T-helper 2 cell treated with Interferon-gamma antibody and Interleukin-4, amounts not matched to agents 100 ng/mL and 5 ng/mL, for 36 hours (primary cell): Measurements from ENCODE around the gene ZNF862. TPM values are rescaled to one million over a fixed set of nuclear protein-coding genes. Genes with fewer than 3 reads are reported as not detected.

Source experiments
- intact Hi-C: fragments of 100-400 bp; cut with micrococcal nuclease; formaldehyde crosslinking; loops from one replicate; pipeline ENCODE4 v1.15.1; 2023
- total RNA-seq: library from RNA; stranded (reverse); gene quantifications from 2 replicates; pipeline ENCODE4 v1.2.3, GENCODE V29; 2022

The ZNF862 gene
- total RNA-seq, 1 donor from 2014 or later, result 24.3 TPM

DNA sequence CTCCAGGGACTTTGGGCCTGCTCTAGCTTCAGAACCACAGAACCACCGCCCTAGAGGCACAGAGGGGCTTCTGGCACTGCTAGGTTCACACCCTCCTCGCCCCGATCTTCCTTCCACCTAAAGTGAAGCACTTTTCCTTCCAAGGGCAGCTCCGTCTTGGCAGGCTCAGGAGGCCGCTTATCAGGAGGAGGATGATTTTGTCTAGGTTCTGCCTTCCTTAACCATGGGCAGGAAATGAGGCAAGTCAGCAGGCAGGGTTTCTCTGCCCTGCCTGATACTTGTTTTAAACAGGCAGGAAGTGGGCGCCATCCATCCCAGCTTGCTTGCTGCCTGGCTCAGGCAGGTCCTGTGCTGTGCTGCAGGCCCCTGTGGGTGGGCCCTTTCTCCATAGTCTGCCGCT, 27.3 kb downstream of the ZNF862 start:
- intact Hi-C loops, result loop anchor here (1.0 kb wide), 1 partner anchor 27 kb away; the partner anchor contains the start of gene ZNF862

GRCh38 chr7:149866139-149866778, 28.1 kb downstream of the ZNF862 start:
- intact Hi-C loops, result no loop called here

- intact Hi-C loops, result no loop called here
Observed at GRCh38 chr7:149866779-149867447, 28.7 kb downstream of the ZNF862 start.

DNA sequence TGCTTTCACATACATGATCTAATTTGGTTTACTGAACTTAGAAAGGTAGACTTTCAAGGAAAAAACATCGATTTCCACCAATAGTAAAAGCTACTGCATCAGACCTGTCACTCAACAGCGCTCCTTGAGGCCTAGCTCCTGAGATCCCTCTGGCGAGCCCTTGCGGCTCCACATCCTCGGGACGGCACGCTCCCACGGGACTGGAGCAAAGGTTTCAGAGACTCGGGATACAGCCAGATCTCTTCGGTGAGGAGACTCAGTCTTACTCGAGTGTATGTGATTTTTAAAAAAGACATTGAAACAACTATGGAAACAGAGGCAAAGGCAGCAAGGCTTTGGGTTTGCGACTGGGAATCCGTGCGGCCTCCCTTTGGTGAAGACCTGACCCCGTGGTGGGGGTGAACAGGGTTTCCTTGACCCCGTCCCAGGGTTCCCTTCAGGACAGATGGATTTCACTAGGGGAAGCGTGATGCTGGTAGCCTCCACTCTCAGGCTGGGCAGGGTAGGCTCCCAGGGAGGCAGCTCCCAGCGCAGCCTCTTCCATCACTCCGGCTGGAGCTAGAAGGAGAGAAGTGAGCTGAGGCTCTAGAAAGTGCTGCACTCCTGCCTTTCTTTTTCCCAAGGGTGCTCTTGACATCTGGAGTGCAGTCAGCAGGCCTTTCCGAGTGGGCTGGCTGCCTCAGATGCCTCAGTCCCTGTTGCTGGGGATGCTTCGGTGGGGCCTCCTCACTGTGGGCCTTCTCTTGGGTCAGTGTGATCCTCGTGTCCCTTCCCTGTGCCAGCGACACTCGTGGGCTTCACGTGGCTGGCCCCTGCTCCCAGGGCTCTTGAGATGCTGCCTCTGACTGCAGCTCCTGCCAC, 29.8 kb downstream of the ZNF862 start:
- intact Hi-C loops, result no loop called here

DNA sequence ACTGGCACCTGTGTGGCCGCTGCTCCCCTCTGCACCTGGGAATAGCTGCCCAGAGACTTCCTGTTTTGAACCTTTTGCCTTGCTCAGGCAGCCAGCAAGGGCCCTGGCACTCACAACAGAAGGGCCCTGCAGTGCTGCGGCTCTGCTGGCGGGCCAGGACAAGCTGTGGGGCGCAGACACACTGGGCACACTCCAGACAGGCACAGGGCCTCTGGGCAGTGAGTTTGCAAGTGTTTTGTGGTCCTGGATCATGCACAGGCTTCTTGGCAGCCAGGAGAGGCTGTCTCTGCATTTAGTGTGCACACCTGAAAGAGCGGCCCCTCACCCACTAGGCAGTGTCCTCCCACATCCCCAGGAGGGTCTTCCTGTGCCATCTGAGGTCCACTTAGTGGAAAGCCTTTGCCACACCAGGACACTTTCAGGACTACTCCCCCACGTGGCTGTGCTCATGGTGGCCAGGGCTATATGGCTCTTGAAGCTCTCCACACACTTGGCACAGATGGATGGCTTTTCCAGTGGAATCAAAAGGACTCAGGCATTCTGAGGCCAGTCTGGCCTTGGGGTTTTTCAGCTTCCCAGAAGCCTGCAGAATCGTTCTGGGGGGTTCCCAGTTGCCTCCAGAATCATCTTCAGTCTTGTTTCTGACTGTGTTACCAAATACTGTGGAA, 30.6 kb downstream of the ZNF862 start:
- intact Hi-C loops, result no loop called here

- intact Hi-C loops, result no loop called here
Observed at GRCh38 chr7:149869291-149869650, 31.1 kb downstream of the ZNF862 start.

DNA sequence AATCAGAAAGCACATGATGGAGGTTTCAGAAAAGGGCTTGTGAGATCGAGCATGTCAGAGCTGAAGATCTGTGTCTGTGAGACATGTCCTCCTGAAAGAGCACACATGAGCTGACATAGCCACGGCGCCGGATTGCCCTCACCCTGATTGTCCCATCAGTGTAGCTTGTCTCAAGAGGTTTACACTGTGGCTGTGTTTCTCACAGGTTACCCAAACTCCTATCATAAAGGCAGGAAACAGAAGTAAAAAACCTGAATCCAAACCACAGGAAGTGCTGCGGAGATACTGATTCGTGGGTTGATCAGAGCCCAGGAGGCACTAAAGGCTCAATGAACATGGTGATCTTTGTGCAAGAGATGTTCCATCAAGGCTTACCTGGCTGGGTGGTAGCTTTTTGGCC, 31.7 kb downstream of the ZNF862 start:
- intact Hi-C loops, result loop anchor here (2.0 to 5.0 kb wide), 2 partner anchors 452 to 1481 kb away; partner anchors contain the start of genes ACTR3C and LRRC61

DNA sequence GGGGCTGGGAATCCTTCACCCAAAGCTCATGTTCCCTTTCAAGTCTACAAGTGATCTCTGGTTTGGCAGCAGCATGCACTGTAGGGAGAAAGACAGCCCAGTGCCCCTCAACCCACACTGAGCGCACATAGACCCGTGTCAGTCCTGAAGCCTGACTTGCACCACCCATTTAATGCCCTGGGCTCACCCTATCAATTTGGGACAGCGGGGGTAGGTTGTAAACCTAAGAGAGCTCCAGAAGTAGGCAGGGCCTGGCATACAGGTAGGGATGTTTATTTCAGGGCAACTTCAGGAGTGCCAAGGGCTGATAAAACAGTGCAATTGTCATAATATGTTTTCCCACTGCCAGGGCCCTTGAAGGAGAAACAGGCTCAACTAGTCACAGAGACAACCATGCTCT, 32.1 kb downstream of the ZNF862 start:
- intact Hi-C loops, result loop anchor here (2.0 to 5.0 kb wide), 2 partner anchors 452 to 1481 kb away; partner anchors contain the start of genes ACTR3C and LRRC61

DNA sequence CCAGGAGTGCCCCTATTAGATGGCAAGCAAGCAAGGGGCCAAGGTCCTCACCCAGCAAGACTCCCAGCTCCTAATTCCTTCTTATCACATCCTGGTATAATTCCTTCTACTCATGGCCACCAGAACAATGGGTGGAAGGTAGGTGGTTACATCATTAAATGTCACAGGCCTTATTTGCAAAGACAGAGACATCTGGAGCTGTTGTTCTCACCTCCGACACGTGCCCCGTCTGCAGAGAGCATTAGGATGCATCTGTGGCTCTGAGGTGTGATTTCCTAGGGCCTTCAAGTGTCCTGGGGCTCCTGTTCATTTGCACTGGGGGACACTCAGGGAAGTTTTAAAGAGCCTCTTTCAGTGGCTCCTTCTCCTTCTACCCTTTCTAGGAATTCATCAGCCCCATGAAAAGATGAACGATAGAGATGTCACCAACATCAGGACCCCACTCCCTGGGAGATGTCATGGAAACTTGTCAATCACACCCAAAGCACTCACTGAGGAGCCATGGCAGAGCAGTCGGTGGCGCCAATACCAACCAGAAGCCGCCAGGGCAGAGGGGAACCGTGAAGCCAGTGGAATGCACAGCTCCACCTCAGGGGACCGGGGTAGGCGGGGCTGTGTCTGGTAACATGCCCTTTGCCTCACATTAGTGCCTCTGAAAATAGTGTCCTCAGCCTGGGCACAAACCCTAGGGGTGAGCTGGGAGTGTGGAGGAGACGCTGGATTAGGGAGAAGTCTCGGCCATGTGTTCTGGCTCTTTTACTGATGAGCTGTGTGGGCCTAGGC, 32.7 kb downstream of the ZNF862 start:
- intact Hi-C loops, result loop anchor here (2.0 to 5.0 kb wide), 2 partner anchors 451 to 1480 kb away; partner anchors contain the start of genes ACTR3C and LRRC61

- intact Hi-C loops, result loop anchor here (2.0 to 5.0 kb wide), 2 partner anchors 451 to 1479 kb away; partner anchors contain the start of genes ACTR3C and LRRC61
Observed at GRCh38 chr7:149871576-149871975, 33.4 kb downstream of the ZNF862 start.

DNA sequence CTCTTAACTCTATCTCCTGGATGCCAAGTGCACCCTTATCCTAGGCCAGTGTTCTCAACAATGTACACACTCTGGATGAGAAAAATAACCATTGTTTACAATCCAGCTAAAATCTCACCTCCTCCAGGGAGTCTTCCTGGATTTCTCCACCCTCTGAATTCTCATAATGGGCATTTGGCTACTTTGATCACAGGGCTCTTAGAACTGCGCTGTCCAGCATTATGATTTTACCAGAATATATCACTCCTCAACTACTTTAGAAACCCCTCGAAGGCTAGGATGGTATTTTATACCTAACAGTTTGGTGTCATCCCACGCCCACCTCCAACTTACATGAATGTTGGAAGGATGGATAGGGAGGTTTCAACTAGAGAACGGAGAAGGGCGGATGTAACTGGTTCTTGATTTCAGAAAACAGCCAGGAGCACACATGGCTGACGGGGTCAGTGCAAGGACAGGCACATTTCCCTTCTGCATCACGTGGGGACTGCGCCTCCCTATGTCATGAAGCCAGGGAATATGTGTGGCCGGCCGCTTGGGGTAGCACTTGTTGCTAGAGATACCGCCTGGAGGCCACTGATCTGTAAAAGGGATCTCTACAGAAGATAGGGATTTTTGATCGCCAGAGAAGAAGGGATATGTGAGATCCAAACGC, 34.4 kb downstream of the ZNF862 start:
- intact Hi-C loops, result loop anchor here (1.0 to 5.0 kb wide), 2 partner anchors 34 to 450 kb away; partner anchors contain the start of genes ACTR3C, LRRC61 and ZNF862

GRCh38 chr7:149873074-149873969, 35.1 kb downstream of the ZNF862 start, which contains the start of gene ATP6V0E2:
ATP6V0E2 (plus strand) TSS chr7:149873969; CDS start chr7:149874066, 97 bp downstream.
- intact Hi-C loops, result loop anchor here (1.0 to 5.0 kb wide), 2 partner anchors 35 to 449 kb away; partner anchors contain the start of genes ACTR3C, LRRC61 and ZNF862

DNA sequence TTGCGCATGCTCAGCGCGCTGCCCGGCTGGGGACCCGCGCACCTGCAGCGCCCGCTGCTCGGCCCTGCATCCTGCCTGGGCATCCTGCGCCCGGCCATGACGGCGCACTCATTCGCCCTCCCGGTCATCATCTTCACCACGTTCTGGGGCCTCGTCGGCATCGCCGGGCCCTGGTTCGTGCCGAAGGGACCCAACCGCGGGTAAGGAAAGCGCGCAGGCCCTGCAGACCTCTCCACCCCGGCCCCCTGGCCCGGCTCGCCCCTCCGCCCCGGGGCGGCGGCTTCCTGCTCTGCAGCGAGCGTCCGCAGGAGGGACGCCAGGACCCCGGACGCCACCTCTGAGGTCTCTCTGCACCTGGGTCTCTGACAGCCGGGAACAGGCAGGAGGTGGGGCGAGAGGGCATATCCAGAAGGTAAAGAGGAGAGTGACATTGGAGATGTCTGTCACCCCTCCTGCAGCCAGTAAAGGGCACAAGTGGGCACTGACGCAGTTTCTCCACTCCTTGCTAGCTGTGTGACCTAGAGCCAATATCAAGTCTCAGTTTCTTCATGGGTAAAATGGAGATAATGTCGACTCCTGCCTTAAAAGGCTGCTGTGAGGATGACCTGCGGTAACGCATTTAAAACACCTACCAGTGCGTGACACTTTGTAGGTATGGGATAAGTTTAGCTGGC, 35.9 kb downstream of the ZNF862 start:
- intact Hi-C loops, result loop anchor here (1.0 to 5.0 kb wide), 2 partner anchors 36 to 448 kb away; partner anchors contain the start of genes ACTR3C, LRRC61 and ZNF862

GRCh38 chr7:149874644-149875028, 36.5 kb downstream of the ZNF862 start:
- intact Hi-C loops, result loop anchor here (5.0 kb wide), 1 partner anchor 448 kb away; the partner anchor contains the start of genes ACTR3C and LRRC61

GRCh38 chr7:149875396-149875795, 37.2 kb downstream of the ZNF862 start:
- intact Hi-C loops, result no loop called here

GRCh38 chr7:149877890-149878522, 39.8 kb downstream of the ZNF862 start:
- intact Hi-C loops, result no loop called here

DNA sequence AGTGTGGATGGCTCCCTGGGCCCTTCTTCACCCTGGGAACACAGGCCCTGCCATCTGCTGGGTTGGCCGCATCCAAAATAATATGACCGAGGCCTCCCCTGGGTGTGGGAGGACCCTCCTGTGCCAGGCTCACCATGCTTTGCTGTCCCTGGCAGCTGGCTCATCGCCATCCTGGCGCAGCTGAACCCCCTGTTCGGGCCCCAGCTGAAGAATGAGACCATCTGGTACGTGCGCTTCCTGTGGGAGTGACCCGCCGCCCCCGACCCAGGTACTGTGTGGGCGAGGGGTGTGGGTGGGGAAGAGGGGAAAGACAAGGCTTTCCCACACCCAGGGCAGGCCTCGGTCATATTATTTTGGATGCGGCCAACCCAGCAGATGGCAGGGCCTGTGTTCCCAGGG, 40.3 kb downstream of the ZNF862 start:
- intact Hi-C loops, result no loop called here
